Ascending aorta (tissue), 2 donors: ENCODE data around the gene KANSL1. TPM values are rescaled to one million over a fixed set of nuclear protein-coding genes. Genes with fewer than 3 reads are reported as not detected.
A peak's percentile ranks its signal among the peaks of the same experiment; 100 is the strongest.

Experiments
- DNase-seq, 2 donors: peaks; one replicate each; pipeline ENCODE4 v3.0.0-alpha.2; 2019; ENCODE audit warnings: low spot score in 2 of 2
- H3K27ac ChIP-seq, 2 donors: fragments of 200-600 bp; sonication (generic); one replicate each; pipeline ENCODE4 v1.5.1; 2016 to 2017; ENCODE audit warnings: mild to moderate bottlenecking in 1 of 2
- H3K27me3 ChIP-seq: fragments of 200-600 bp; sonication (generic); one replicate; pipeline ENCODE4 v1.5.1; 2017
- H3K36me3 ChIP-seq, 2 donors: fragments of 200-600 bp; sonication (generic); one replicate each; pipeline ENCODE4 v1.5.1; 2016
- H3K4me1 ChIP-seq, 2 donors: fragments of 200-600 bp; sonication (generic); one replicate each; pipeline ENCODE4 v1.5.1; 2016 to 2017; ENCODE audit warnings: mild to moderate bottlenecking in 1 of 2
- H3K4me3 ChIP-seq, 2 donors: fragments of 200-600 bp; sonication (generic); one replicate each; pipeline ENCODE4 v1.5.1; 2016 to 2017; ENCODE audit warnings: mild to moderate bottlenecking in 1 of 2
- H3K9me3 ChIP-seq, 2 donors: fragments of 200-600 bp; sonication (generic); one replicate each; pipeline ENCODE4 v1.5.1; 2016
- intact Hi-C: fragments of 100-400 bp; cut with DNase I; formaldehyde crosslinking; loops from one replicate; pipeline ENCODE4 v1.15.1; 2023
- total RNA-seq: library from RNA; depleted of rRNA; stranded (reverse); fragments of >200 nt; gene quantifications from one replicate; pipeline ENCODE4 v1.1.0, GENCODE V29; 2016
- TF ChIP-seq, protein P1 (sequence below), 3 experiments: fragments of 200-600 bp in 2 of 3; fragments of 450-650 bp in 1 of 3; sonication (generic) in 2 of 3; IDR thresholded peaks; one replicate each; pipeline ENCODE4 v1.5.1; 2016 to 2019; ENCODE audit warnings: antibody characterized with exemption in 3 of 3, mild to moderate bottlenecking in 1 of 3, moderate library complexity in 1 of 3

KANSL1 gene
- total RNA-seq, 1 donor from 2014 or later = 53.5 TPM

GRCh38 chr17:46157443-46158062, 35.7 kb downstream of the KANSL1 start:
- peaks cover 6 to 58% of the 10 kb centered on the region in 2 donors for H3K4me1 ChIP-seq
- TF ChIP-seq, protein P1, sequence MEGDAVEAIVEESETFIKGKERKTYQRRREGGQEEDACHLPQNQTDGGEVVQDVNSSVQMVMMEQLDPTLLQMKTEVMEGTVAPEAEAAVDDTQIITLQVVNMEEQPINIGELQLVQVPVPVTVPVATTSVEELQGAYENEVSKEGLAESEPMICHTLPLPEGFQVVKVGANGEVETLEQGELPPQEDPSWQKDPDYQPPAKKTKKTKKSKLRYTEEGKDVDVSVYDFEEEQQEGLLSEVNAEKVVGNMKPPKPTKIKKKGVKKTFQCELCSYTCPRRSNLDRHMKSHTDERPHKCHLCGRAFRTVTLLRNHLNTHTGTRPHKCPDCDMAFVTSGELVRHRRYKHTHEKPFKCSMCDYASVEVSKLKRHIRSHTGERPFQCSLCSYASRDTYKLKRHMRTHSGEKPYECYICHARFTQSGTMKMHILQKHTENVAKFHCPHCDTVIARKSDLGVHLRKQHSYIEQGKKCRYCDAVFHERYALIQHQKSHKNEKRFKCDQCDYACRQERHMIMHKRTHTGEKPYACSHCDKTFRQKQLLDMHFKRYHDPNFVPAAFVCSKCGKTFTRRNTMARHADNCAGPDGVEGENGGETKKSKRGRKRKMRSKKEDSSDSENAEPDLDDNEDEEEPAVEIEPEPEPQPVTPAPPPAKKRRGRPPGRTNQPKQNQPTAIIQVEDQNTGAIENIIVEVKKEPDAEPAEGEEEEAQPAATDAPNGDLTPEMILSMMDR (IDR thresholded peaks at IDR 0.05) = no peak
- H3K27me3 ChIP-seq = no peaks in the 10 kb centered on the region
- H3K27ac ChIP-seq = peak overlapping the region; percentile 12 to 33
- intact Hi-C loops = no loop called here
- peak overlapping the region in 1 of 2 donors; percentile 14 for H3K4me3 ChIP-seq
- no peaks in the 10 kb centered on the region for H3K36me3 ChIP-seq
- no peaks in the 10 kb centered on the region for H3K9me3 ChIP-seq
- no peak for DNase-seq

GRCh38 chr17:46154151-46154816, 38.9 kb downstream of the KANSL1 start:
- intact Hi-C loops = no loop called here
- Histone ChIP-seq H3K27ac (peak overlapping the region in 1 of 2 donors; percentile 14), H3K27me3 (no peaks in the 10 kb centered on the region), H3K9me3 (no peaks in the 10 kb centered on the region), H3K4me1 (peaks cover 6 to 70% of the 10 kb centered on the region in 2 donors), H3K4me3 (no peak overlapping the region), H3K36me3 (no peaks in the 10 kb centered on the region)
- TF ChIP-seq, protein P1 (IDR thresholded peaks at IDR 0.05) = no peak
- DNase-seq = no peak

- H3K27ac ChIP-seq = no peak overlapping the region
Observed at GRCh38 chr17:46152423-46152822, 40.8 kb downstream of the KANSL1 start.

GRCh38 chr17:46151762-46152161, 41.5 kb downstream of the KANSL1 start:
- Histone ChIP-seq H3K27ac (no peak overlapping the region), H3K9me3 (no peaks in the 10 kb centered on the region), H3K4me1 (peaks cover 0 to 53% of the 10 kb centered on the region in 2 donors), H3K36me3 (no peaks in the 10 kb centered on the region), H3K4me3 (no peak overlapping the region), H3K27me3 (no peaks in the 10 kb centered on the region)
- no peak for DNase-seq
- TF ChIP-seq, protein P1 (IDR thresholded peaks at IDR 0.05) = no peak
- intact Hi-C loops = no loop called here

More at GRCh38 chr17:46152423-46152822, 40.8 kb downstream of the KANSL1 start:
- Histone ChIP-seq H3K4me1 (peaks cover 0 to 53% of the 10 kb centered on the region in 2 donors), H3K9me3 (no peaks in the 10 kb centered on the region), H3K27me3 (no peaks in the 10 kb centered on the region), H3K36me3 (no peaks in the 10 kb centered on the region), H3K4me3 (no peak overlapping the region)
- TF ChIP-seq, protein P1 (IDR thresholded peaks at IDR 0.05) = no peak
- intact Hi-C loops = no loop called here
- no peak for DNase-seq

DNA sequence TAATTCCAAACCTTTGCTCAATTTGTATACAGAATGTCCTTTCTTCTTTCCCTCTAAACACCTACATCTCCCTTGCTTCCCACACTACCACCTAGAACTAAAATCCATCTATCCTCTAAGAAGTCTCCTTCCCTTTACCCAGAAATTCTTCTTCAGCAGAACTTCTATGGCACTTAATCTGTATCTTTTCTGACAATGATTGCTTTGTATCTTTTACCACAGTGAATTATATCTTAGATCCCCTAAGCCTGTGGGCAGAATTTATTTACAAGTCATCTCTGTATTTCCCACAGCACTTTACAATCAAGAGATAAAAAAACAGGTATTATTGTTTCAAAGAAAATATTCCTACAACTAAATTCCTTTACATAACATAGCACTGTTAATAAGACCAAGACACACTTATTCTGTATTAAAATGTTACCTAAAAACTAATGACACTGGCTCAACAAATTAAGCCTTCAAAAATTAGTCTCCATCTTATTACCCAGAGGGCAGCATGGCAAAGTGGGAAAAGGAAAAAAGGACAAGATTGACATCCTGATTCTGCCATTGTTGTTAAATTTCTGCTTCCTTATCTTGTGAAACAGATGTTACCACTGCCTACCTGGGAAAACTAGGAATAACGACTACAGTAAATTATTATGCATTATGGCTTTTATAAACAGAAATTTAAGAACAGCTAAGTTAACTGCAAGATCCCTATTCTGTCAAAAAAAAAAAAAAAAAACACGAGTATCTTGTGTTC, 42.8 kb downstream of the KANSL1 start:
- Histone ChIP-seq H3K36me3 (no peaks in the 10 kb centered on the region), H3K4me3 (no peak overlapping the region), H3K9me3 (no peaks in the 10 kb centered on the region), H3K27ac (no peak overlapping the region), H3K27me3 (no peaks in the 10 kb centered on the region), H3K4me1 (peaks cover 0 to 40% of the 10 kb centered on the region in 2 donors)
- TF ChIP-seq, protein P1 (IDR thresholded peaks at IDR 0.05) = no peak
- DNase-seq = no peak
- intact Hi-C loops = no loop called here
